A549 (cell line): ENCODE data around the gene ZBTB48.

Experiments used
- CHD2 ChIP-seq: fragments of 150-350 bp; IDR thresholded peaks from 2 replicates; pipeline ENCODE4 v1.6.1; 2014; ENCODE audit warnings: low read length; ENCODE audit not compliant: partially characterized antibody
- HOXB13 ChIP-seq: fragments of 250-450 bp; sonication (Bioruptor Pico); IDR thresholded peaks from 2 replicates; pipeline ENCODE4 v1.5.0; 2020; ENCODE audit warnings: low read depth, mild to moderate bottlenecking, moderate library complexity
- MYC ChIP-seq: IDR thresholded peaks from 2 replicates; pipeline ENCODE4 v1.6.1; 2012; ENCODE audit warnings: mild to moderate bottlenecking, inconsistent platforms, low read length, improper control_type of control experiment, borderline replicate concordance
- POLR2A ChIP-seq: IDR thresholded peaks from 2 replicates; pipeline ENCODE4 v1.6.1; 2012; ENCODE audit warnings: mild to moderate bottlenecking, low read length
- TF ChIP-seq, protein P1 (sequence below): fragments of >200 bp; sonication (Bioruptor Twin); formaldehyde crosslinking; IDR thresholded peaks from 3 replicates; pipeline ENCODE4 v1.5.1; 2016

DNA sequence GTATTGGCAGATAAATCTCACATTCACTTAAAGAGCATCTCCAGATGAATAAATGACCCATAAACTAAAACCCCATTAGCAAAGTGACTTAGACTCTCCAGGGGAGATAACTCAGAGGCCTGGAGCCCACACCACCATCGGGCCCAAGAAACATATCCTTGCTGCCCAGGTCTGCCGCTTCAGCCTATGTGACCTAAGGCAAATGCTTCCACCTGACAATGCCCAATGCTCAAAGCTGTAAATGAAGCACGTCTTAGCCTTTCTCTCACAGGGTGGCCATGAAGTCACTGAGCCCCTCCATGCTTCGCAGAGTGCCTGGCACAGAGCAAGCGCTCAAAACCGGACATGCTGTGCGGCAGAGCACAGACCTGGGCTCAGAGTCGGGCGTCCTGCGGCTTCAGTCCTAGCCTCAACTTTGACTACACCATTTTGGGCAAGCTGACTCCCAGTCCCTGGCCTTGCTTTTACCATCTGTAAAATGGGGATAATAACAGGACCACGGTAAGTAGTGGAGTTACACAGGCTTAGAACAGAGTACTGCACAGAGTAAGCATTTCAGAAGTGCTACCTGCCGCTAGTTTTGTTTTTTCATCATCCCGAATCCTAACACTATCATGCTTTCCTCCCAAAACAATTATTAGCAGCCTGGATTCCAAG, 49.2 kb upstream of the ZBTB48 start:
- TF ChIP-seq, protein P1, sequence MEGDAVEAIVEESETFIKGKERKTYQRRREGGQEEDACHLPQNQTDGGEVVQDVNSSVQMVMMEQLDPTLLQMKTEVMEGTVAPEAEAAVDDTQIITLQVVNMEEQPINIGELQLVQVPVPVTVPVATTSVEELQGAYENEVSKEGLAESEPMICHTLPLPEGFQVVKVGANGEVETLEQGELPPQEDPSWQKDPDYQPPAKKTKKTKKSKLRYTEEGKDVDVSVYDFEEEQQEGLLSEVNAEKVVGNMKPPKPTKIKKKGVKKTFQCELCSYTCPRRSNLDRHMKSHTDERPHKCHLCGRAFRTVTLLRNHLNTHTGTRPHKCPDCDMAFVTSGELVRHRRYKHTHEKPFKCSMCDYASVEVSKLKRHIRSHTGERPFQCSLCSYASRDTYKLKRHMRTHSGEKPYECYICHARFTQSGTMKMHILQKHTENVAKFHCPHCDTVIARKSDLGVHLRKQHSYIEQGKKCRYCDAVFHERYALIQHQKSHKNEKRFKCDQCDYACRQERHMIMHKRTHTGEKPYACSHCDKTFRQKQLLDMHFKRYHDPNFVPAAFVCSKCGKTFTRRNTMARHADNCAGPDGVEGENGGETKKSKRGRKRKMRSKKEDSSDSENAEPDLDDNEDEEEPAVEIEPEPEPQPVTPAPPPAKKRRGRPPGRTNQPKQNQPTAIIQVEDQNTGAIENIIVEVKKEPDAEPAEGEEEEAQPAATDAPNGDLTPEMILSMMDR = no peak
- TF ChIP-seq CHD2 (no peak), POLR2A (no peak), HOXB13 (CRISPR knock-in tag) (no peak), MYC (no peak)
